AML-193 (cell line): ENCODE results near the gene SMYD3.

Source experiments
- DNase-seq, 2 experiments: peaks; one replicate each; lab custom pipeline; 2025; lab: John Stamatoyannopoulos, UW

The SMYD3 gene

GRCh38 chr1:246470585-246470984 lies 36.5 kb downstream of the SMYD3 start:
- no peak for DNase-seq

GRCh38 chr1:246462986-246463385 lies 44.1 kb downstream of the SMYD3 start:
- no peak for DNase-seq

- no peak for DNase-seq
Observed at GRCh38 chr1:246460406-246460805, 46.7 kb downstream of the SMYD3 start.

GRCh38 chr1:246459221-246459620 lies 47.9 kb downstream of the SMYD3 start:
- DNase-seq, result no peak

- no peak for DNase-seq
Observed at GRCh38 chr1:246455476-246455875, 51.6 kb downstream of the SMYD3 start.

GRCh38 chr1:246454655-246455054 lies 52.4 kb downstream of the SMYD3 start:
- no peak for DNase-seq

- peak; percentile 41 to 51 for DNase-seq
Observed at GRCh38 chr1:246450611-246451251, 56.3 kb downstream of the SMYD3 start.

GRCh38 chr1:246448373-246448772 lies 58.7 kb downstream of the SMYD3 start:
- DNase-seq, result no peak

GRCh38 chr1:246447501-246447900 lies 59.6 kb downstream of the SMYD3 start:
- no peak for DNase-seq

GRCh38 chr1:246445503-246445902 lies 61.6 kb downstream of the SMYD3 start:
- no peak for DNase-seq

GRCh38 chr1:246444617-246445016 lies 62.5 kb downstream of the SMYD3 start:
- no peak for DNase-seq

GRCh38 chr1:246437961-246438360 lies 69.1 kb downstream of the SMYD3 start:
- DNase-seq, result no peak

GRCh38 chr1:246435421-246436041 lies 71.5 kb downstream of the SMYD3 start:
- DNase-seq, result no peak

- no peak for DNase-seq
Observed at GRCh38 chr1:246434335-246434734, 72.7 kb downstream of the SMYD3 start.

- DNase-seq, result no peak
Observed at GRCh38 chr1:246428542-246429308, 78.4 kb downstream of the SMYD3 start.

- no peak for DNase-seq
Observed at GRCh38 chr1:246427611-246428010, 79.5 kb downstream of the SMYD3 start.

- no peak for DNase-seq
Observed at GRCh38 chr1:246425895-246426294, 81.2 kb downstream of the SMYD3 start.

GRCh38 chr1:246425139-246425794 lies 81.8 kb downstream of the SMYD3 start:
- no peak for DNase-seq

GRCh38 chr1:246420300-246420699 lies 86.8 kb downstream of the SMYD3 start:
- no peak for DNase-seq

- no peak for DNase-seq
Observed at GRCh38 chr1:246418565-246419312, 88.3 kb downstream of the SMYD3 start.

- no peak for DNase-seq
Observed at GRCh38 chr1:246417813-246418564, 89.1 kb downstream of the SMYD3 start.
